OCI-LY7 (cell line): ENCODE results near the gene ZBTB9.

Experiments
- CTCF ChIP-seq: fragments of 200-600 bp; sonication (generic); conservative IDR thresholded peaks from 2 replicates; pipeline ENCODE4 v1.5.1; 2014; ENCODE audit warnings: mild to moderate bottlenecking, antibody characterized with exemption, low read length, moderate library complexity, mixed read lengths
- EZH2phosphoT487 ChIP-seq: fragments of 200-600 bp; sonication (generic); IDR thresholded peaks from 2 replicates; pipeline ENCODE4 v1.6.1; 2018; ENCODE audit warnings: low read depth, borderline replicate concordance, mild to moderate bottlenecking, mixed run types, antibody characterized with exemption, low read length, moderate library complexity, mixed read lengths

DNA sequence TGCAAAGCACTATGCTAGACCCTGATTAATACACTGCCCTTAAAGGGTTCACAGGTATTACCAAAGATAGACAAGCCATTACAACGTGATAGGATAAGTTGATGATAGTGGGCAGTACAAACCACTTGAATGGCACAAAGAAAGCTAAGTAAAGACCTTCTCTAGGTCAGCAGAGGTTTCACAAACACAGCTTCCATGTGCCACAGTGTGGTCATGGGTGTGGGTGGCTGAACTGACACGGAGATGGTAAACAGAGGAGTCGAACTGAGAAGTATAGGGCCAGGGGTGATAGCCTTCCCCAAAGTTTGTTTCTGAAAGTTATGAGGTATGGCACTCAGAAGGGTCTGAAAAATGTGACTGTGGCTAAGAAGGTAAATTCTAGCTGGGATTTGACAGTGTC is 4.3 kb downstream of the ZBTB9 start:
- no peak for TF ChIP-seq CTCF
- TF ChIP-seq EZH2phosphoT487: no peak
